ENCODE results near the gene CD164. TPM values are rescaled to one million over a fixed set of nuclear protein-coding genes. Genes with fewer than 3 reads are reported as not detected.

Gene CD164
- total RNA-seq, 1 donor from 2014 or later, result 251 TPM

DNA sequence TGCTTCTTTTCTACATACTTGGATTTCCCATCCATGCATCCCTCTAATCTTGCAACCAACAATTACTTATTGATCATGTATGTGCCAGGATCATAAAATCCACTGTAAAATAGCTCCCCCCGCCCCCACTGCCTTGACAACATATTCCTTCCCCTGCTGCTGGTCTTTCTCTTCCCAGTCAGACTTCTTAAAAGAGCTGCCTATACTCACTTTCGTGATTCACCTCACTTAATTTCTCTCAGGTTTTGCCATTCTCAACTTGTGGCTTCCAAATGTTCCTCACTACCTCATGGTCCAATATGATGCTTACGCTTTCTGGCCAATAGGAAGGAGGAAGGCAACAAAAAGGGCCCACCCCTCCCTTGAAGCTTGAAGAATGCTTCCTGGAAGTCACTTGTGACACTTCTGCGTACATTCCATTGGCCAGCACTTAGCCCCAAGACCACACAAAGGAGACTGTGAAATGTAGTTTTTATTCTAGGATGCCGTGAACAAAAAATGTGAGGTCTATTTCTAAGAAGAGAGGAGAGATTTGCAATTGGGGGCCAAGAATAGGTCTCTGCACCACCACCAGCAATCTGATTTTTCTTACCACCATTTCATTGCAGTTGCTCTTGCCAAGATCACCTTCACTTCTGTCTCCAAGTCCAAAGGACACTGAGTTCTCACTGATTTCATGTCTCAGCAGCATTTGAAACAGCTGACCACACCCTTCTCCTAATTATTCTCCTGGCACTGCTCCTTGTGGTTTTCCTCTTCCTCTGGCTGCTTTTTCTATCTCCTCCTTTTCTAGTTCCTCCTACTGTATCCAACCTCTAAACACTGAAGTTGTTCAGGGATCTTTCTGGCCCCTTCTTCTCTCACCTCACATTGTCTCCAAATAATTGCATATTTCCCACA is 30.8 kb downstream of the CD164 start:
- H3K27ac Mint-ChIP-seq, result no peak overlapping the region

DNA sequence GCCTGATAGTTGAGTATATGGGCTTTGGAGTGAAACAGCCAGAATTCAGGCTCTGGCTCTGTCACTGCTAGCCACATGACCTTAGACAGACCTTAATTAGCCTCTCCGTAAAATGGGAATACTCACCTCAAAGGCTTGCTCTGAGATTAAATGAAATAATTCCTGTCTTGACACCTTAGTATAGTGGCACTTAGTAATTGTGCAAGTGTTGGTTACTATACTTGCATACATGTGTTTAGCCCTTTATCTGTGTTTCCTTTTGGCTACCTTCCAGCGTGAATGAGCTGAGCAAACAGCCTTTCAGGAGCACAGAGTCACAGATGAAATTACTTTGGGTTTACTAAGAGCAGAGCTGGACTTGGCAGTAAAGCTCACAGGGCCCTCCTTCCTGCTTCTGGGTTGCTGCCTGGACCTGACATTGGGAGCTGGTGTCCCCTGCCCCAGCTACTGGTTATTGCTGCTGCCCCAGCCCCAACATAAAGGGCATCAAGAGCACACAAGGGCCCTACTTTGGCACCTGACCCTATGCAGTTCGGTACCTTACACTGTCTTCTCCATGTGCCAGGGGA is 32.8 kb downstream of the CD164 start:
- H3K27me3 Mint-ChIP-seq (ENCODE audit: insufficient read depth), result no peaks in the 10 kb centered on the region
- H3K4me1 Mint-ChIP-seq (ENCODE audit: low read depth), result peaks cover 13% of the 10 kb centered on the region
- H3K36me3 Mint-ChIP-seq (ENCODE audit: low read depth), result peaks cover 27% of the 10 kb centered on the region
- no peak overlapping the region for H3K27ac Mint-ChIP-seq
- H3K4me3 Mint-ChIP-seq, result no peak overlapping the region
- H3K9me3 Mint-ChIP-seq, result no peaks in the 10 kb centered on the region
- intact Hi-C loops (cut with micrococcal nuclease), result no loop called here
- no peak for DNase-seq (ENCODE audit: low spot score)

More for the DNA sequence above, 30.8 kb downstream of the CD164 start:
- H3K36me3 Mint-ChIP-seq (ENCODE audit: low read depth), result peaks cover 31% of the 10 kb centered on the region
- H3K27me3 Mint-ChIP-seq (ENCODE audit: insufficient read depth), result no peaks in the 10 kb centered on the region
- intact Hi-C loops (cut with micrococcal nuclease), result no loop called here
- H3K4me3 Mint-ChIP-seq, result no peak overlapping the region
- peaks cover 13% of the 10 kb centered on the region for H3K4me1 Mint-ChIP-seq (ENCODE audit: low read depth)
- peaks cover 3% of the 10 kb centered on the region for H3K9me3 Mint-ChIP-seq
- DNase-seq (ENCODE audit: low spot score), result no peak

- Mint-ChIP-seq H3K9me3 (no peaks in the 10 kb centered on the region), H3K27ac (no peak overlapping the region), H3K27me3 (ENCODE audit: insufficient read depth) (no peaks in the 10 kb centered on the region), H3K4me1 (ENCODE audit: low read depth) (peaks cover 13% of the 10 kb centered on the region), H3K36me3 (ENCODE audit: low read depth) (peaks cover 22% of the 10 kb centered on the region), H3K4me3 (no peak overlapping the region)
- intact Hi-C loops (cut with micrococcal nuclease), result no loop called here
- DNase-seq (ENCODE audit: low spot score), result no peak
Measured at GRCh38 chr6:109348226-109348625, 34.0 kb downstream of the CD164 start.

GRCh38 chr6:109347779-109348178 is 34.5 kb downstream of the CD164 start:
- Mint-ChIP-seq H3K4me1 (ENCODE audit: low read depth) (peaks cover 13% of the 10 kb centered on the region), H3K27ac (no peak overlapping the region), H3K4me3 (no peak overlapping the region), H3K36me3 (ENCODE audit: low read depth) (peaks cover 18% of the 10 kb centered on the region), H3K27me3 (ENCODE audit: insufficient read depth) (no peaks in the 10 kb centered on the region), H3K9me3 (no peaks in the 10 kb centered on the region)
- DNase-seq (ENCODE audit: low spot score), result no peak
- intact Hi-C loops (cut with micrococcal nuclease), result no loop called here

- DNase-seq (ENCODE audit: low spot score), result no peak
- no peak overlapping the region for H3K27ac Mint-ChIP-seq
- H3K4me3 Mint-ChIP-seq, result no peak overlapping the region
- no peaks in the 10 kb centered on the region for H3K9me3 Mint-ChIP-seq
- intact Hi-C loops (cut with micrococcal nuclease), result no loop called here
- H3K27me3 Mint-ChIP-seq (ENCODE audit: insufficient read depth), result no peaks in the 10 kb centered on the region
- peaks cover 2% of the 10 kb centered on the region for H3K36me3 Mint-ChIP-seq (ENCODE audit: low read depth)
- H3K4me1 Mint-ChIP-seq (ENCODE audit: low read depth), result no peaks in the 10 kb centered on the region
Measured at GRCh38 chr6:109345986-109346385, 36.3 kb downstream of the CD164 start.

DNA sequence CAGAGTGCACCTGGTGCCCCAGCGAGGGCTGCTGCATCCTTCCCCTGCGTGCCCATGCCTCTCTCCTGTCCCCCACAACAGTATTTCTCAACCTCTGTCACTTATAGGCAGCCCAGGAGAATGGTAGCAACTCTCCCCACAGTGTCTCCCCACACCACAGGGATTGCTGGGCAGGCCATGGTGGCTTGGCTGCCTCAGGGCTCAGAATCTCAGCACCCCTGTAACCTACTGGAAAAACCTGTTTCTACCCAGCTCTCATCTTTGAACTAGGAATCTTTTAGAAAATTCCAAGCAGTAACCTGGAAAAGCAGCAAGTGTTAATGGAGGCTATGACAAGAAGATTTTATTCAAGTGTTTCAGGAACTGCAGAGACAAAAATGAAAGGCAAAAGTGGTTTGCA is 38.0 kb downstream of the CD164 start:
- no peaks in the 10 kb centered on the region for H3K4me1 Mint-ChIP-seq (ENCODE audit: low read depth)
- H3K4me3 Mint-ChIP-seq, result no peak overlapping the region
- H3K27me3 Mint-ChIP-seq (ENCODE audit: insufficient read depth), result no peaks in the 10 kb centered on the region
- no peak overlapping the region for H3K27ac Mint-ChIP-seq
- H3K9me3 Mint-ChIP-seq, result no peaks in the 10 kb centered on the region
- intact Hi-C loops (cut with micrococcal nuclease), result no loop called here
- H3K36me3 Mint-ChIP-seq (ENCODE audit: low read depth), result no peaks in the 10 kb centered on the region
- DNase-seq (ENCODE audit: low spot score), result no peak

DNA sequence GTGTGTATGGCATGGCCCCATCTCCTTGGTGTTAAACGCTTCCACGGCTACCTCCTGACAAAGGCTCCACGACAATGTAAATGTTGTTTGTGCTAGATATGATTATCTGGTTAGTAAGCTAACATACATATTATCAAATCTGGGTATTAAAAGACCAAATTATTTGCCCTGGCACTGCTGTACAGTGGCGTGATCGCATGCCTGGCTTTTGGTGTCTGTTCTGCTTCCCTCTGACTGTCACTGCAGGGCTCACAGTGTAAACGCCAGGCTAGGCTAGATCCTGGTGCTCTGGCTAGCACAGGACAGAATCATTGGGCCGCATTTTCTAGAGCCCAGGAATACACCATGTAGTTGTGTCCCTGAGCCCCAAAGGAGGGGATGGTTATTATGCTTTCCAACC is 38.7 kb downstream of the CD164 start:
- intact Hi-C loops (cut with micrococcal nuclease), result no loop called here
- Mint-ChIP-seq H3K4me3 (no peak overlapping the region), H3K27ac (no peak overlapping the region), H3K27me3 (ENCODE audit: insufficient read depth) (no peaks in the 10 kb centered on the region), H3K4me1 (ENCODE audit: low read depth) (no peaks in the 10 kb centered on the region), H3K9me3 (no peaks in the 10 kb centered on the region), H3K36me3 (ENCODE audit: low read depth) (no peaks in the 10 kb centered on the region)
- no peak for DNase-seq (ENCODE audit: low spot score)

GRCh38 chr6:109342911-109343310 is 39.4 kb downstream of the CD164 start:
- no peak overlapping the region for H3K27ac Mint-ChIP-seq
- H3K36me3 Mint-ChIP-seq (ENCODE audit: low read depth), result no peaks in the 10 kb centered on the region
- no peak for DNase-seq (ENCODE audit: low spot score)
- intact Hi-C loops (cut with micrococcal nuclease), result no loop called here
- H3K9me3 Mint-ChIP-seq, result no peaks in the 10 kb centered on the region
- H3K27me3 Mint-ChIP-seq (ENCODE audit: insufficient read depth), result no peaks in the 10 kb centered on the region
- H3K4me1 Mint-ChIP-seq (ENCODE audit: low read depth), result no peaks in the 10 kb centered on the region
- no peak overlapping the region for H3K4me3 Mint-ChIP-seq

DNA sequence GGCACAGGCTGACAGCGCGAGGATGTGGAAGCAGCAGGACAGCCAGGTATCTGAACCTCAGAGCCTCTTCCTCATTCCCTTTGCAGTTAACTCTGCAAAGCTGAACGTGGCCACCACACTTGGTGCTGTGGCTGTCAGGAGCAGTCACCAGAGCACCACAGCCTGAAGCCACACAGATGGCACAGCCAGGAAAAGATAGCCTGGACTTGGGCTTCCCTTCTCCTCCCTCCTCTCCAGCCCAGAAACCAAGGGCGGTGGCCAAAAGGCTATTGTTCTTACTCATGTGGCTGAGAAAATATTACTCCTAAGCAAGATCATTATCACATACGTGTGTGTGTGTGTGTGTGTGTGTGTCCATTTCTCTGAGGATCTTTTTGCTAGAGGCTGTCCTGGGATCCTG is 39.8 kb downstream of the CD164 start:
- Mint-ChIP-seq H3K9me3 (no peaks in the 10 kb centered on the region), H3K27ac (no peak overlapping the region), H3K27me3 (ENCODE audit: insufficient read depth) (no peaks in the 10 kb centered on the region), H3K4me3 (no peak overlapping the region), H3K4me1 (ENCODE audit: low read depth) (no peaks in the 10 kb centered on the region), H3K36me3 (ENCODE audit: low read depth) (no peaks in the 10 kb centered on the region)
- DNase-seq (ENCODE audit: low spot score), result no peak
- intact Hi-C loops (cut with micrococcal nuclease), result no loop called here

- intact Hi-C loops (cut with micrococcal nuclease), result no loop called here
- H3K4me1 Mint-ChIP-seq (ENCODE audit: low read depth), result no peaks in the 10 kb centered on the region
- no peaks in the 10 kb centered on the region for H3K36me3 Mint-ChIP-seq (ENCODE audit: low read depth)
- no peak for DNase-seq (ENCODE audit: low spot score)
- no peak overlapping the region for H3K27ac Mint-ChIP-seq
- H3K27me3 Mint-ChIP-seq (ENCODE audit: insufficient read depth), result no peaks in the 10 kb centered on the region
- H3K9me3 Mint-ChIP-seq, result no peaks in the 10 kb centered on the region
- H3K4me3 Mint-ChIP-seq, result no peak overlapping the region
Measured at GRCh38 chr6:109340811-109341210, 41.5 kb downstream of the CD164 start.

DNA sequence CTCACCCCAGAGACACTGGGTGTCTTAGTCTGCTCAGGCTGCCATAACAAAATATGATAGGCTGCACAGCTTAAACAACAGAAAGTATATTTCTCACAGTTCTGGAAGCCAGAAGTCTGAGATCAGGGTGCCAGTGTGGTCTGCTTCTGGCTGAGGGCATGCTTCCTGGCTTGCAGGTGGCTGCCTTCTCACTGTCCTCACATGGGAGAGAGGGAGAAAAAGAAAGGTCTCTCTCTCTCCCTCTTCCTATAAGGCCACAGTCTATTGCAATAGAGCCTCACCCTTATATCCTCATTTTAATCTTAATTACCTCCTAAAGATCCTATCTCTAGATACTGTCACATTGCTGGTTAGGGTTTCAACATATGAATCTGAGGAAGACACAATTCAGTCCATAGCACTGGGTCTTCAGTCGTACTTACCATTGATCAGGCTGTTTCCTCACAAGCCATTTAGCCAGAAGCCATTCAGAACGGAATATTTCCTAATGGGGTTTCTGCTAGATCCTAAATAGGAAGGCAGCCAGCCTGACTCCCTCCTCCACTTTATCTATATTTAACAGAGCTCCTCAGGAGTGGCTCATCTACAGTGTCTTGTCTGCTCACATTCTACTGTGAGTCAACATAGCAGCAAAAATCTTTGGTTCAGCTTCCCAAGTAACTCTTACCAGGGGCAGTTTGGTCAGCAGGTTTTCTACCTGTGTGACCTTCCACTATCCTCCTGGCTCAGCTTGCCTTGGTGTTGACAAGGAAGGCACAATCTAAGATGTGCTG is 42.2 kb downstream of the CD164 start:
- H3K27ac Mint-ChIP-seq, result no peak overlapping the region
- H3K9me3 Mint-ChIP-seq, result no peaks in the 10 kb centered on the region
- H3K27me3 Mint-ChIP-seq (ENCODE audit: insufficient read depth), result no peaks in the 10 kb centered on the region
- no peaks in the 10 kb centered on the region for H3K36me3 Mint-ChIP-seq (ENCODE audit: low read depth)
- no peak for DNase-seq (ENCODE audit: low spot score)
- intact Hi-C loops (cut with micrococcal nuclease), result no loop called here
- H3K4me1 Mint-ChIP-seq (ENCODE audit: low read depth), result no peaks in the 10 kb centered on the region
- H3K4me3 Mint-ChIP-seq, result no peak overlapping the region

GRCh38 chr6:109336221-109336961 is 45.9 kb downstream of the CD164 start:
- Mint-ChIP-seq H3K27me3 (ENCODE audit: insufficient read depth) (no peaks in the 10 kb centered on the region), H3K36me3 (ENCODE audit: low read depth) (peaks cover 3% of the 10 kb centered on the region), H3K4me3 (no peak overlapping the region), H3K9me3 (no peaks in the 10 kb centered on the region), H3K27ac (peak overlapping the region; percentile 37), H3K4me1 (ENCODE audit: low read depth) (peaks cover 6% of the 10 kb centered on the region)
- intact Hi-C loops (cut with micrococcal nuclease), result no loop called here
- no peak for DNase-seq (ENCODE audit: low spot score)
